IMR-90 (cell line): Measurements from ENCODE around the gene PRKD1. TPM values are rescaled to one million over a fixed set of nuclear protein-coding genes. Genes with fewer than 3 reads are reported as not detected.

ENCODE experiments used
- ATAC-seq: fragments of 200-7000 bp; cut with Tn5 transposase; 2 replicates; pipeline ENCODE4 v1.9.1; 2020; ENCODE audit warnings: low read depth, mild to moderate bottlenecking, moderate library complexity
- BruUV-seq: library from RNA; stranded (reverse); fragments of 400-500 nt; replicated peaks from 2 replicates; lab custom pipeline; 2021; lab: Mats Ljungman, UMichigan
- CTCF ChIA-PET: fragments of 300-600 bp; formaldehyde crosslinking; extraction: SDS; loops from one replicate; lab custom pipeline; 2021; ENCODE audit warnings: antibody characterized with exemption; lab: Yijun Ruan, JAX
- POLR2A ChIA-PET: fragments of 300-600 bp; sonication (Branson Sonifier 250); formaldehyde crosslinking; loops from one replicate; lab custom pipeline; 2022; ENCODE audit warnings: antibody characterized with exemption; ENCODE audit not compliant: unreplicated experiment; lab: Charles Lee
- DNase-seq: peaks from one replicate; pipeline ENCODE4 v3.0.0; 2013
- H2AFZ ChIP-seq: replicated peaks from 2 replicates; pipeline ENCODE3; 2013; ENCODE audit warnings: low read length, mild to moderate bottlenecking; ENCODE audit not compliant: poor library complexity
- H2AK5ac ChIP-seq: 2 replicates; pipeline ENCODE4 v1.6.1; 2013; ENCODE audit warnings: low read depth, low read length, inconsistent platforms
- H2AK9ac ChIP-seq: replicated peaks from 2 replicates; pipeline ENCODE3; 2013; ENCODE audit warnings: mild to moderate bottlenecking, low read depth, low read length, moderate library complexity; ENCODE audit not compliant: poor library complexity
- H2BK120ac ChIP-seq: 2 replicates; pipeline ENCODE4 v1.6.1; 2013; ENCODE audit warnings: low read depth, low read length, inconsistent platforms
- H2BK15ac ChIP-seq: 3 replicates; pipeline ENCODE4 v1.6.1; 2013; ENCODE audit warnings: low read depth, low read length, inconsistent platforms
- H2BK20ac ChIP-seq: 2 replicates; pipeline ENCODE4 v1.6.1; 2013; ENCODE audit warnings: low read depth, mild to moderate bottlenecking, inconsistent platforms, low read length, moderate library complexity
- H2BK5ac ChIP-seq: 2 replicates; pipeline ENCODE4 v1.6.1; 2013; ENCODE audit warnings: mild to moderate bottlenecking, low read depth, low read length, inconsistent platforms; ENCODE audit not compliant: poor library complexity, severe bottlenecking
- H3K14ac ChIP-seq: replicated peaks from 2 replicates; pipeline ENCODE4 v1.6.1; 2013; ENCODE audit warnings: low read depth, low read length, inconsistent platforms
- H3K18ac ChIP-seq: 2 replicates; pipeline ENCODE4 v1.6.1; 2013; ENCODE audit warnings: low read depth, low read length, control low read depth
- H3K23ac ChIP-seq: 2 replicates; pipeline ENCODE4 v1.6.1; 2013; ENCODE audit warnings: low read depth, low read length, inconsistent platforms
- H3K27ac ChIP-seq: 2 replicates; pipeline ENCODE4 v1.5.1; 2013; ENCODE audit warnings: mild to moderate bottlenecking, control low read depth, low read length; ENCODE audit not compliant: insufficient read depth
- H3K27me3 ChIP-seq: 2 replicates; pipeline ENCODE4 v1.6.1; 2013; ENCODE audit warnings: low read length; ENCODE audit not compliant: control insufficient read depth, insufficient read depth
- H3K36me3 ChIP-seq: 2 replicates; pipeline ENCODE4 v1.6.1; 2013; ENCODE audit warnings: low read length, mixed read lengths; ENCODE audit not compliant: control insufficient read depth, insufficient read depth
- H3K4ac ChIP-seq: 2 replicates; pipeline ENCODE4 v1.6.1; 2013; ENCODE audit warnings: low read depth, low read length, inconsistent platforms
- H3K4me1 ChIP-seq: 2 replicates; pipeline ENCODE4 v1.6.1; 2013; ENCODE audit warnings: low read length, mixed read lengths; ENCODE audit not compliant: control insufficient read depth, insufficient read depth
- H3K4me2 ChIP-seq: 2 replicates; pipeline ENCODE4 v1.6.1; 2013; ENCODE audit warnings: low read depth, mild to moderate bottlenecking, control low read depth, low read length, moderate library complexity
- H3K4me3 ChIP-seq: 2 replicates; pipeline ENCODE4 v1.5.1; 2013; ENCODE audit warnings: low read depth, mild to moderate bottlenecking, control low read depth, low read length, moderate library complexity; ENCODE audit not compliant: insufficient read depth
- H3K56ac ChIP-seq: 2 replicates; pipeline ENCODE4 v1.6.1; 2013; ENCODE audit warnings: low read length, inconsistent platforms; ENCODE audit not compliant: insufficient read depth; ENCODE audit errors: extremely low read depth
- H3K79me1 ChIP-seq, 2 experiments: 2 replicates each; pipeline ENCODE4 v1.6.1; 2013; ENCODE audit warnings: low read length in 2 of 2, inconsistent platforms in 1 of 2, low read depth in 1 of 2
- H3K9ac ChIP-seq: 2 replicates; pipeline ENCODE4 v1.6.1; 2013; ENCODE audit warnings: low read depth, low read length, control low read depth
- H3K9me1 ChIP-seq: 2 replicates; pipeline ENCODE4 v1.6.1; 2013; ENCODE audit warnings: low read length, inconsistent platforms; ENCODE audit not compliant: insufficient read depth
- H3K9me3 ChIP-seq: 2 replicates; pipeline ENCODE4 v1.6.1; 2013; ENCODE audit warnings: low read length; ENCODE audit not compliant: control insufficient read depth, insufficient read depth
- H4K20me1 ChIP-seq: 2 replicates; pipeline ENCODE4 v1.6.1; 2013; ENCODE audit warnings: low read length, inconsistent platforms; ENCODE audit not compliant: insufficient read depth
- H4K5ac ChIP-seq: 2 replicates; pipeline ENCODE4 v1.6.1; 2013; ENCODE audit warnings: mild to moderate bottlenecking, low read depth, low read length, control low read depth
- H4K8ac ChIP-seq, 2 experiments: 2 replicates each; pipeline ENCODE4 v1.6.1; 2013; ENCODE audit warnings: low read depth in 2 of 2, low read length in 2 of 2, control low read depth in 1 of 2, inconsistent platforms in 1 of 2
- H4K91ac ChIP-seq: 2 replicates; pipeline ENCODE4 v1.6.1; 2013; ENCODE audit warnings: low read depth, low read length, inconsistent platforms; ENCODE audit not compliant: insufficient read depth
- BHLHE40 ChIP-seq: fragments of 150-350 bp; IDR thresholded peaks from 2 replicates; pipeline ENCODE4 v1.6.1; 2016; ENCODE audit warnings: mild to moderate bottlenecking, low read depth, low read length
- CEBPB ChIP-seq: IDR thresholded peaks from 2 replicates; pipeline ENCODE4 v1.6.1; 2012; ENCODE audit warnings: low read depth, low read length, improper control_type of control experiment
- CHD1 ChIP-seq: IDR thresholded peaks from 2 replicates; pipeline ENCODE4 v1.6.1; 2012; ENCODE audit warnings: low read depth, low read length, improper control_type of control experiment
- CTCF ChIP-seq: conservative IDR thresholded peaks from 2 replicates; pipeline ENCODE4 v1.5.1; 2012; ENCODE audit warnings: mild to moderate bottlenecking, low read depth, low read length, improper control_type of control experiment
- ELK1 ChIP-seq: fragments of 150-350 bp; IDR thresholded peaks from 2 replicates; pipeline ENCODE4 v1.6.1; 2016; ENCODE audit warnings: low read depth, mild to moderate bottlenecking, low read length, moderate library complexity, borderline replicate concordance
- FOS ChIP-seq: fragments of 150-350 bp; IDR thresholded peaks from 2 replicates; pipeline ENCODE4 v1.6.1; 2016; ENCODE audit warnings: low read depth, low read length
- MAFK ChIP-seq: IDR thresholded peaks from 2 replicates; pipeline ENCODE4 v1.6.1; 2012; ENCODE audit warnings: low read depth, low read length, improper control_type of control experiment
- MAZ ChIP-seq: IDR thresholded peaks from 2 replicates; pipeline ENCODE4 v1.6.1; 2012; ENCODE audit warnings: low read depth, mild to moderate bottlenecking, low read length, improper control_type of control experiment, moderate library complexity, borderline replicate concordance
- MXI1 ChIP-seq: IDR thresholded peaks from 2 replicates; pipeline ENCODE4 v1.6.1; 2012; ENCODE audit warnings: low read depth, mild to moderate bottlenecking, low read length, moderate library complexity, borderline replicate concordance
- NFE2L2 ChIP-seq: fragments of 150-350 bp; IDR thresholded peaks from 2 replicates; pipeline ENCODE4 v1.6.1; 2016; ENCODE audit warnings: low read depth, mild to moderate bottlenecking, low read length
- POLR2A ChIP-seq: IDR thresholded peaks from 2 replicates; pipeline ENCODE4 v1.6.1; 2012; ENCODE audit warnings: mild to moderate bottlenecking, low read depth, low read length
- RAD21 ChIP-seq: IDR thresholded peaks from 2 replicates; pipeline ENCODE4 v1.6.1; 2012; ENCODE audit warnings: low read length, improper control_type of control experiment
- RCOR1 ChIP-seq: IDR thresholded peaks from 2 replicates; pipeline ENCODE4 v1.6.1; 2012; ENCODE audit warnings: mild to moderate bottlenecking, low read length, improper control_type of control experiment; ENCODE audit not compliant: insufficient replicate concordance
- RFX5 ChIP-seq: IDR thresholded peaks from 2 replicates; pipeline ENCODE4 v1.8.0; 2012; ENCODE audit warnings: low read depth, mild to moderate bottlenecking, low read length, moderate library complexity
- SMC3 ChIP-seq: fragments of 150-350 bp; IDR thresholded peaks from 2 replicates; pipeline ENCODE4 v1.6.1; 2016; ENCODE audit warnings: low read depth, mild to moderate bottlenecking, antibody characterized with exemption, low read length, moderate library complexity
- USF2 ChIP-seq: fragments of 150-350 bp; IDR thresholded peaks from 2 replicates; pipeline ENCODE4 v1.6.1; 2017; ENCODE audit warnings: mild to moderate bottlenecking, antibody characterized with exemption, low read length, low read depth
- WGBS, 2 experiments: methylation state at CpG; one replicate each; pipeline versions ENCODE4 v1.1.5 to v1.1.7; 2013; ENCODE audit warnings: missing lambda C conversion rate in 2 of 2; ENCODE audit not compliant: insufficient read length in 1 of 2; ENCODE audit errors: extremely low coverage in 2 of 2; 5-methylcytosine and 5-hydroxymethylcytosine counted together
- dilution Hi-C: fragments of 300-500 bp; cut with HindIII; formaldehyde crosslinking; loops from one replicate; pipeline ENCODE4 v1.14.3; 2018; ENCODE audit warnings: low sequenced_read_pairs; ENCODE audit not compliant: unreplicated experiment
- in situ Hi-C: fragments of 300-500 bp; cut with MboI; formaldehyde crosslinking; loops from 3 replicates; pipeline ENCODE4 v1.14.3; 2019; ENCODE audit warnings: low sequenced_read_pairs, inconsistent platforms, mixed read lengths
- intact Hi-C: fragments of 100-400 bp; cut with micrococcal nuclease; formaldehyde crosslinking; loops from 2 replicates; pipeline ENCODE4 v1.10.0; 2022
- polyA plus RNA-seq, 3 experiments: library from polyadenylated mRNA; depleted of rRNA; stranded (reverse); fragments of >200 nt; gene quantifications; 2 replicates each; pipeline ENCODE4 v1.2.3, GENCODE V29; 2012; ENCODE audit warnings: low replicate concordance in 1 of 3
- total RNA-seq: library from RNA; depleted of rRNA; stranded (reverse); fragments of >200 nt; gene quantifications from 2 replicates; pipeline ENCODE4 v1.2.3, GENCODE V29; 2012

The PRKD1 gene
- total and polyA plus RNA-seq, 2 of the 4 experiments (the other 2 are of a cell fraction): 12.9 to 14.2 TPM

- no peaks in the 10 kb centered on the region for H3K9me3 ChIP-seq
- H2BK120ac ChIP-seq: no peak overlapping the region
- intact Hi-C loops: no loop called here
- no peak overlapping the region for H2AFZ ChIP-seq
- BruUV-seq: no TSS peak
- no peak overlapping the region for H4K5ac ChIP-seq
- H3K9me1 ChIP-seq: no peaks in the 10 kb centered on the region
- POLR2A ChIA-PET: no interaction called here
- H3K27me3 ChIP-seq: no peaks in the 10 kb centered on the region
- no peak overlapping the region for H2BK15ac ChIP-seq
- H4K91ac ChIP-seq: no peak overlapping the region
- no peak overlapping the region for H2BK5ac ChIP-seq
- H3K36me3 ChIP-seq: no peaks in the 10 kb centered on the region
- no peak for DNase-seq
- H2BK20ac ChIP-seq: no peak overlapping the region
- no peaks in the 10 kb centered on the region for H4K20me1 ChIP-seq
- no peak overlapping the region for H3K9ac ChIP-seq
- no peak overlapping the region for H3K4ac ChIP-seq
- H3K4me2 ChIP-seq: no peak overlapping the region
- no peak overlapping the region for H3K23ac ChIP-seq
- ATAC-seq: no peak
- no peak overlapping the region for H4K8ac ChIP-seq
- dilution Hi-C loops: no loop called here
- no peak overlapping the region for H3K27ac ChIP-seq
- no peak overlapping the region for H3K56ac ChIP-seq
- no peak for TF ChIP-seq MAZ
- no peak for TF ChIP-seq RCOR1
- TF ChIP-seq NFE2L2: no peak
- no peak for TF ChIP-seq CTCF
- no peak for TF ChIP-seq MAFK
- no peak for TF ChIP-seq CEBPB
- TF ChIP-seq ELK1: no peak
- TF ChIP-seq RAD21: no peak
- TF ChIP-seq POLR2A: no peak
- no peak for TF ChIP-seq FOS
- TF ChIP-seq RFX5: no peak
- no peak for TF ChIP-seq SMC3
- no peak for TF ChIP-seq BHLHE40
- TF ChIP-seq CHD1: no peak
- TF ChIP-seq MXI1: no peak
- TF ChIP-seq USF2: no peak
- no peak overlapping the region for H3K4me3 ChIP-seq
- no peak overlapping the region for H3K14ac ChIP-seq
- H3K79me1 ChIP-seq: peaks cover 5 to 14% of the 10 kb centered on the region in 2 experiments; a peak in 3 of 4 replicates
- in situ Hi-C loops: no loop called here
- H3K18ac ChIP-seq: no peak overlapping the region
- no peak overlapping the region for H2AK9ac ChIP-seq
- no peak overlapping the region for H2AK5ac ChIP-seq
- no CpG with 5 or more reads among the region's 4 CpGs for WGBS, 2 experiments
- CTCF ChIA-PET: no interaction called here
- no peaks in the 10 kb centered on the region; the same call in 1 of the 2 replicates for H3K4me1 ChIP-seq
Observed at GRCh38 chr14:29735459-29735858, 192.2 kb downstream of the PRKD1 start.
